Calu3 (cell line): ENCODE data around the gene KNL1. TPM values are rescaled to one million over a fixed set of nuclear protein-coding genes. Genes with fewer than 3 reads are reported as not detected.
A peak's percentile ranks its signal among the peaks of the same experiment; 100 is the strongest.

ENCODE experiments used
- Bru-seq: library from RNA; stranded (reverse); fragments of 400-500 nt; gene quantifications from one replicate; lab custom pipeline; 2021; lab: Mats Ljungman, UMichigan
- BruChase-seq, 2 experiments: library from RNA; stranded (reverse); fragments of 400-500 nt; gene quantifications; one replicate each; lab custom pipeline; 2021; lab: Mats Ljungman, UMichigan
- BruUV-seq: library from RNA; stranded (reverse); fragments of 400-500 nt; replicated peaks from 2 replicates; lab custom pipeline; 2021; lab: Mats Ljungman, UMichigan
- CTCF ChIA-PET: fragments of 300-600 bp; sonication (Branson Sonifier 250); formaldehyde crosslinking; loops from one replicate; lab custom pipeline; 2022; ENCODE audit warnings: antibody characterized with exemption; lab: Charles Lee
- DNase-seq: peaks from one replicate; pipeline ENCODE4 v3.0.0; 2022
- H3K27ac Mint-ChIP-seq: one replicate; pipeline ENCODE4 v1.8.0; 2022; ENCODE audit warnings: mixed read lengths; ENCODE audit not compliant: unreplicated experiment
- H3K27me3 Mint-ChIP-seq: one replicate; pipeline ENCODE4 v1.8.0; 2022; ENCODE audit warnings: mixed read lengths; ENCODE audit not compliant: unreplicated experiment
- H3K36me3 Mint-ChIP-seq: one replicate; pipeline ENCODE4 v1.8.0; 2022; ENCODE audit warnings: mild to moderate bottlenecking, moderate library complexity, mixed read lengths; ENCODE audit not compliant: insufficient read depth, unreplicated experiment
- H3K4me1 Mint-ChIP-seq: one replicate; pipeline ENCODE4 v1.8.0; 2022; ENCODE audit warnings: mild to moderate bottlenecking, low read depth, mixed read lengths; ENCODE audit not compliant: unreplicated experiment
- H3K4me3 Mint-ChIP-seq: one replicate; pipeline ENCODE4 v1.8.0; 2022; ENCODE audit warnings: mild to moderate bottlenecking, low read depth, moderate library complexity, mixed read lengths; ENCODE audit not compliant: unreplicated experiment
- H3K9me3 Mint-ChIP-seq: one replicate; pipeline ENCODE4 v1.8.0; 2022; ENCODE audit warnings: low read depth, mixed read lengths; ENCODE audit not compliant: unreplicated experiment
- CTCF ChIP-seq: fragments of 200-600 bp; IDR thresholded peaks from one replicate; pipeline ENCODE4 v1.8.0; 2022; ENCODE audit warnings: antibody characterized with exemption; ENCODE audit not compliant: unreplicated experiment
- intact Hi-C: fragments of 100-400 bp; cut with micrococcal nuclease; formaldehyde crosslinking; loops from one replicate; pipeline ENCODE4 v1.10.0; 2022; ENCODE audit not compliant: unreplicated experiment
- long read RNA-seq: library from polyadenylated mRNA; stranded (forward); transcript quantifications from one replicate; pipeline ENCODE4 v2.0.0, GENCODE V29; 2022
- total RNA-seq: library from RNA; stranded (reverse); gene quantifications from 2 replicates; pipeline ENCODE4 v1.2.3, GENCODE V29; 2022

The KNL1 gene
- total RNA-seq = 11.0 and 19.0 TPM in 2 replicates
- percentile 59 among the genes with signal in this experiment for Bru-seq, nascent RNA
- percentile 75 among the genes with signal in this experiment for BruChase-seq, experiment 1, labeled RNA remaining after a 6-hour chase
- BruChase-seq, experiment 2, labeled RNA remaining after a 2-hour chase = percentile 76 among the genes with signal in this experiment
- long read RNA-seq, partial matches to known transcripts = 0 of 1 reads
- long read RNA-seq, other reads (novel, unspliced or antisense) = 1 of 1 reads

GRCh38 chr15:40593588-40594428, at the start of gene KNL1:
Gene KNL1 (plus strand): TSS chr15:40594249. CDS start chr15:40602932, 8,683 bp downstream.
- no TSS peak for BruUV-seq
- intact Hi-C loops = no loop called here
- Mint-ChIP-seq H3K36me3 (peaks cover 23% of the 10 kb centered on the region), H3K9me3 (no peaks in the 10 kb centered on the region), H3K27me3 (no peaks in the 10 kb centered on the region), H3K4me1 (peaks cover 20% of the 10 kb centered on the region), H3K4me3 (peak within 1 kb of the TSS; percentile 97), H3K27ac (peak within 1 kb of the TSS; percentile 99)
- CTCF ChIA-PET = interaction anchor here (0.6 kb wide), 1 partner anchor 74 kb away, joined by 3 read pairs; no protein-coding TSS in a partner anchor
- DNase-seq = peak; percentile 84
- TF ChIP-seq CTCF = no peak

GRCh38 chr15:40545457-40545856, 48.6 kb upstream of the KNL1 start:
- CTCF ChIA-PET = no interaction called here

GRCh38 chr15:40548610-40549009, 45.4 kb upstream of the KNL1 start:
- no peak overlapping the region for H3K27ac Mint-ChIP-seq
- intact Hi-C loops = no loop called here
- no peak overlapping the region for H3K4me3 Mint-ChIP-seq
- H3K27me3 Mint-ChIP-seq = no peaks in the 10 kb centered on the region
- no peaks in the 10 kb centered on the region for H3K4me1 Mint-ChIP-seq
- no peaks in the 10 kb centered on the region for H3K9me3 Mint-ChIP-seq
- TF ChIP-seq CTCF = no peak
- BruUV-seq = no TSS peak
- CTCF ChIA-PET = no interaction called here
- DNase-seq = no peak
- H3K36me3 Mint-ChIP-seq = no peaks in the 10 kb centered on the region

More at GRCh38 chr15:40545457-40545856, 48.6 kb upstream of the KNL1 start:
- Mint-ChIP-seq H3K9me3 (no peaks in the 10 kb centered on the region), H3K27me3 (no peaks in the 10 kb centered on the region), H3K36me3 (no peaks in the 10 kb centered on the region), H3K27ac (no peak overlapping the region), H3K4me3 (no peak overlapping the region), H3K4me1 (no peaks in the 10 kb centered on the region)
- TF ChIP-seq CTCF = no peak
- no TSS peak for BruUV-seq
- intact Hi-C loops = no loop called here
- DNase-seq = no peak

GRCh38 chr15:40549894-40550293, 44.2 kb upstream of the KNL1 start:
- BruUV-seq = no TSS peak
- no peak overlapping the region for H3K4me3 Mint-ChIP-seq
- TF ChIP-seq CTCF = no peak
- no peak overlapping the region for H3K27ac Mint-ChIP-seq
- DNase-seq = no peak
- no peaks in the 10 kb centered on the region for H3K27me3 Mint-ChIP-seq
- H3K9me3 Mint-ChIP-seq = no peaks in the 10 kb centered on the region
- intact Hi-C loops = no loop called here
- CTCF ChIA-PET = no interaction called here
- no peaks in the 10 kb centered on the region for H3K4me1 Mint-ChIP-seq
- H3K36me3 Mint-ChIP-seq = no peaks in the 10 kb centered on the region
